GM21528 (cell line): ENCODE measurements around the gene SV2B.
A peak's percentile ranks its signal among the peaks of the same experiment; 100 is the strongest.

Experiments
- ATAC-seq: cut with Tn5 transposase; IDR thresholded peaks from one replicate; pipeline ENCODE4 v1.9.1; 2021; ENCODE audit warnings: mild to moderate bottlenecking, moderate library complexity; ENCODE audit not compliant: unreplicated experiment, low FRiP score

Gene SV2B

GRCh38 chr15:91259077-91259476 lies 159.0 kb downstream of the SV2B start:
- ATAC-seq = no peak

- no peak for ATAC-seq
Observed at GRCh38 chr15:91261345-91261744, 161.3 kb downstream of the SV2B start.

DNA sequence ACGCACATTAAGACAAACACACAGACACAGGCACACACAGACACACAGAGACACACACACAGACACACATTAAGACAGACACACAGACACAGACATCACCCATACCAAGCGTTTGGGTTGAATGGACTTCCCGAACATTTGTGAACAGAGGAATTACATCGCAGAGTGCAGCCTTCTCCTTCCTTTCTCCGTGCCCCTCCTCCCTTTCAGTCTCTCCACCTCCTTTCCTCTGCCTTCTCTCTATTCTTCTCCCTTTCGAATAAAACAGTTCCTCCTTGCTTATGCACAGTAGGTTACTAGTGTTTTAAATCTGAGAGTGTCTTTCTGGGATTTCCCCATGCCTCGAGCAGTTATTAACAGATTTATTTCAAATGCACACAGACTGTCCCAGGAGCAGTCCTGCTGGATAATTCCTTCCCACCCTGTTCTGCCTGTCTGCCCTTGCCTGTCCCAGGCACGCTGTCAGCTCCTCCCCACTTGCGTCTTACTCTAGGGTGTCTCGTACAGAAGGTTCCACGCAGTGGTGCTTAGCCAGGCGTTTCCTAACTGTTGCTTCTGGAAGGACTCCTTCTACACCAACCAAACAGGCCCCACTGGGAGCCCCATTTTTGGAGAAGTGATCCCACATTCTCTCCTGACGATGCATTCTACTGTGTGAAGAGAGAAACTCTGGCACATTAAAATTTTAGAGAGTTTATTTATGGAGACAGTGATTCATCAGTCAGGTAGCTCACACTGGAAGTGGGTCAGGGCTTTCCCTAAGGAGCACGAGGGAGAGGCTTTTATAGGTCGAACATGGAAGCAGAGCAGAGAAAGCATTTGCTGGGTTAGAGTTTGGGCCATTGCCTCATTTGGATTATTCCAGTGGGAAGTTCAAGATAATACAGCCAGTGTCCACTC lies 163.8 kb downstream of the SV2B start:
- no peak for ATAC-seq

DNA sequence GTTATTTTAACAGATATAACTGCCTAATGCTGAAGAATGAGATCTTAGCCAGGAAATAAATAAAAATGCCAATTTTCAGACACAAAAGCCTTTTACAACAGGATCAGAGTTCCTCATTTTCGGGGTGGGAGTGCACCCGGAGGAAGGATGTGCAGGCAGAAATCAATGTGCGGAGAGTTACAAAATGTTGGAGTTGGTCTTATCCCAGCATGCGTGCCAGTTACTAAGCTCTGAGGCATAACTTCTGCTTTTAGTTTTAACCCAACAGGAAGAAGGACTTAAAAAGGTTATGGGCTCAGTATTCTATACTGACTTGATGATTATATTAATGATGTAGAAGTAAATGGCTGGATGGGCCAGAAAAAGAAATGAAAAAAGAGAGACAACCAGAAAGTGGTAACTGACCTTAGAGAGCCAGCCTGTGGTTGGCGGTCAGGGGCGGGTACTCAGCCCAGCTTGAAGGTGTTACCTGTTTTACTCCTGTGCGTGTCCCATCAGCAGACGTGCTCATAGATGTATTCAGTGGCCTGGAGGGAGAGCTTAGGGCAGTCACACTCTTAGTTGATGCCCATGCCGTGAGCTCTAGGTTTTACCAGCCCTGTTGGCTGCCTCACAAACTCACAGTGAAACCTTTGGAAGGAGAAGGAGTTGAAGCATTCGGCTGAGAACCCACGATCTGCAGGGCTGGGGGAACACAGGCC lies 164.7 kb downstream of the SV2B start:
- ATAC-seq = no peak

- no peak for ATAC-seq
Observed at GRCh38 chr15:91265416-91265940, 165.4 kb downstream of the SV2B start.

GRCh38 chr15:91268510-91268909 lies 168.5 kb downstream of the SV2B start:
- no peak for ATAC-seq

GRCh38 chr15:91270747-91271146 lies 170.7 kb downstream of the SV2B start:
- no peak for ATAC-seq

DNA sequence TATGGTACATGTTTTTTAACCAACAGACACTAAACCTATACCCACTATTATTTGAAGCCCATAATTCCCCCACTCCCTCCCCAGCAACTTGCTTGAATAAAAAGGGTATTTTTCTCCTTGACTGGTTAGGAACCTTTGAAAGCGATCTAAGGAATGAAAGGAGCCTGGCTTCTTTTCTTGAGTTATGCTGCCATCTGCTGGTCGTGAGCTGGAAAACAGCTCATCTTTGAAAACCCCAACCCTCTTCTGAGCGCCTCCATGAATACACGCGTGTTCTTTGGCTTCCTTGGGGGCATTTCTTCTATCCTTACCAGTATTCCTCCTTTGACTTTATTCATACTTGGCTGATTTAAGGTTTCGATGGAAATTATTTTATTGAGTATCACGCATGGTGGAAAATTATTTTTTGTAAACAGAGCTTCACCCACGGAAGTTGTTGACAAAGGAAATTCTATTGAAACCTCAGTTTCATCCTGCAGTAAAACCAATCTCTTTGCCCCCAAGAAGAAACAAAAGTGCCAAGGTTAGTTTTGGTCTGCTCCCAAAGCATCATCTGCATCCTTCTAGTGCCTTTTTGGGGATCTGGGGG lies 171.6 kb downstream of the SV2B start:
- ATAC-seq = no peak

DNA sequence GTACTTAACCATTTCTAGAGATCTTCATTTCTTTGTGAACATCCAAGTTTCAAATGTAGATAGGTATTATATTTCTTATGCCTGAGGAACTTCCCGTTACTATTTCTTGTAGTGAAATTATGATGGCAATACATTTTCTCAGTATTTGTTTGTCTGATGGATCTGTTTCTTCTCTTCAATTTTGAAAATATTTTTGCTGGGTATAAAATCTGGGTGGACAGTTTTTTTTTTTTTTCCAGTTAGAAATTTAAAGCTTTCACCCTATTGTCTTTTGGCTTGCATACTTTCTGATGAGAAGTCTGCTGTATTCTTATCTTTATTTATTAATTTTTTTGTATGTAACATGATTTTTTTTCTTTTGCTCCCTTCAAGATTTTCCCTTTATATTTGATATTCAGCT lies 175.8 kb downstream of the SV2B start:
- ATAC-seq = no peak

DNA sequence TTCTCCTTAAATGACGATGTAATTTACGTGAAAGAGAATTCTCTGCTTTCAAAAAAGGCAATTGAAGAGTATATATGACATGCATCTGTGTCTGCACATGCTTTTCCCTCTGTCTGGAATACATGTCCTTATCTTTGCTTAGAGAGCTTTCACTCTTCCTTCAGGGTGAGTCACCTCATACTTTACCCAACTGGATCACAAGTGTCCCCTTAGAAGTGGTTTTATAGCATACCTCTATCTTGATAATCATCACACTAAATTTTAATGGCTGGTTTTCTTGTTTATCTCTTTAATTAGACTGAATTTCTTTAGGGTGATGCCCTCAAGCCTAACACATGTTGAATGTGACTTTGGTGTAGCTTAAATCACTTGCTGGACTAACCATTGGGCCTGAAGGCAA lies 178.9 kb downstream of the SV2B start:
- no peak for ATAC-seq

- ATAC-seq = no peak
Observed at GRCh38 chr15:91279486-91279885, 179.4 kb downstream of the SV2B start.

GRCh38 chr15:91281947-91282346 lies 181.9 kb downstream of the SV2B start:
- no peak for ATAC-seq

GRCh38 chr15:91282486-91282885 lies 182.4 kb downstream of the SV2B start:
- ATAC-seq = no peak

- ATAC-seq = no peak
Observed at GRCh38 chr15:91283155-91283554, 183.1 kb downstream of the SV2B start.

GRCh38 chr15:91284758-91285466 lies 184.9 kb downstream of the SV2B start:
- no peak for ATAC-seq

GRCh38 chr15:91289324-91289723 lies 189.3 kb downstream of the SV2B start:
- ATAC-seq = no peak

GRCh38 chr15:91290553-91290952 lies 190.5 kb downstream of the SV2B start:
- no peak for ATAC-seq

DNA sequence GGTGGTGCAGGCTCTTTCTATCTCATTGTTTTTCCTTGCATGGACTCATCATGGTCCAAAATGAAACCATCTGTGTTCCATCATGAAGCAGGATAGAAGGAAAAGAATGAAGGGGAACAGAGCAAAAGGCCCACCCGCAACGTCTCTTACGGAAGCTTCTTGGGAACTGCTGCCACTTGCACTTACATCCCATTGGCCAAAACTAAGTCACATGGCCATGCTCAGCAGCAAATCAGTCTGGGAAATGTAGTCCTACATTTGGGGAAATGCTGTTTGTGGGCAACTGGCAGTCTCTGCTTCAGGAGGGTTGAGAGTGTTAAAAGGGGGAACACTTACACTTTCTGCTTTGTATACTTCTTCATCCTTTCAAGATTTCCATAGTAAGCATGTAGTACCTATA lies 191.6 kb downstream of the SV2B start:
- peak; percentile 63 for ATAC-seq

DNA sequence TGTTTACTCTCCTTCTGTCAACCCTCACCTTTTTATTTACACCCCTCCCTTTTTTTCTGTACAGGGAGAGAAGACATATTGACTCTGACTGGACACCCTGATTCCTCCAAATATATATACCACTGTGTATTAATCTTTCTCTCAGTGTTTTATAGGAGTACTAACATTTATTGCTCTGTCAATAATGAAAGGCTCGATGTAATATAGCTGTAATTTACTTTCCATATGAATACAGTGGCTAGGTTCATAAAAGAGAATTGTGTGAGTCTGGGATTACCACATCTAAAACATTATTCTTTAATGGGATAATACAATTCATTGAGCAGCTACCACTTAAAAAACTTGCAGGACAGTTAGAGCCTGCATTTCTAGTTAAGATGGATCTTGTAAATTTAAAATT lies 194.3 kb downstream of the SV2B start:
- no peak for ATAC-seq

DNA sequence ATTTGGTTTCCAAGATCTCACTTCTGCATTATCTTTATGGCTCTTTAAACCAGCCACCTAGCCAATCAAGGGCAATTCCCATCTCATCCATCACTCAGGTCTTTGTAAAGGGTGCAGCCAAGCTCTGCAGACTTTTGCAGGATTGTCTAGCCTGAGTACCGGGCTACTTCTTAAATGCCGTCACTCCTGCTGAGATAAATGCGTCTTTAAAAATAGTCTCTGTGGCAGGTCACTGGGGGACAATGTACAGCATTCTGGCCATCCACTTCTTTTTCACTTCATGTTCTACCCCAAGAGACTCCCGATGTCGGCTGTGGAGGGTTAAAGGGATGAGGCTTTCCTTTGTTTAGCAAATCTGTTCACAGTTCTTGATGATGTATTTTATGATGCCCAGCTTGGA lies 194.7 kb downstream of the SV2B start:
- ATAC-seq = no peak

GRCh38 chr15:91298101-91298500 lies 198.0 kb downstream of the SV2B start:
- ATAC-seq = no peak
